ENCODE results near the gene LIN52. TPM values are rescaled to one million over a fixed set of nuclear protein-coding genes. Genes with fewer than 3 reads are reported as not detected.

The LIN52 gene
- total RNA-seq, 2 donors from 2014 or later: 8.7 to 22.1 TPM

DNA sequence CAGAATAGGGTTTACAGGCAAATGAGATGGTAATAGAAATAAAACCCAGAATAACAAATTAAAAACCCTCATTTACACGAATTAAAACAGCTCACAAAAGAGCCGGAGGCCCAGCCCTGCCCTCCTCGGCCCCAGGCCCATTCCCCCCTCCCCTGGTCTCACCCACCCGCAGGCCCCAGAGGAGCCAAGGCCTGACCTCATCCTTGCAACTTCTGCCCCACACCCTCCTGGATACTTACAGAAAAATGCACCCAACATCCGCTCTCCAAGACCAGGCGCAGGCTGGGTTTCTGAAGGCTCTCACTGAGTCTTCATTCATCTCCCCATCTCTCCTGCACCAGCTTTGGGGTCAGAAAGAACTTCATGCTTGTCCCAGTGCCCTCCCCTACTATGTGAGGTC lies 138.3 kb downstream of the LIN52 start:
- H3K27ac ChIP-seq: no peak overlapping the region
- H3K9me3 ChIP-seq: no peaks in the 10 kb centered on the region
- H3K4me1 ChIP-seq (ENCODE audit: control insufficient read depth in 1 of 2, low read depth in 2 of 2): peaks cover 1 to 6% of the 10 kb centered on the region in 2 donors
- H3K27me3 ChIP-seq (replicated peaks; ENCODE audit: insufficient read depth): no peaks in the 10 kb centered on the region
- TF ChIP-seq, protein P1, sequence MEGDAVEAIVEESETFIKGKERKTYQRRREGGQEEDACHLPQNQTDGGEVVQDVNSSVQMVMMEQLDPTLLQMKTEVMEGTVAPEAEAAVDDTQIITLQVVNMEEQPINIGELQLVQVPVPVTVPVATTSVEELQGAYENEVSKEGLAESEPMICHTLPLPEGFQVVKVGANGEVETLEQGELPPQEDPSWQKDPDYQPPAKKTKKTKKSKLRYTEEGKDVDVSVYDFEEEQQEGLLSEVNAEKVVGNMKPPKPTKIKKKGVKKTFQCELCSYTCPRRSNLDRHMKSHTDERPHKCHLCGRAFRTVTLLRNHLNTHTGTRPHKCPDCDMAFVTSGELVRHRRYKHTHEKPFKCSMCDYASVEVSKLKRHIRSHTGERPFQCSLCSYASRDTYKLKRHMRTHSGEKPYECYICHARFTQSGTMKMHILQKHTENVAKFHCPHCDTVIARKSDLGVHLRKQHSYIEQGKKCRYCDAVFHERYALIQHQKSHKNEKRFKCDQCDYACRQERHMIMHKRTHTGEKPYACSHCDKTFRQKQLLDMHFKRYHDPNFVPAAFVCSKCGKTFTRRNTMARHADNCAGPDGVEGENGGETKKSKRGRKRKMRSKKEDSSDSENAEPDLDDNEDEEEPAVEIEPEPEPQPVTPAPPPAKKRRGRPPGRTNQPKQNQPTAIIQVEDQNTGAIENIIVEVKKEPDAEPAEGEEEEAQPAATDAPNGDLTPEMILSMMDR (IDR thresholded peaks at IDR 0.05): no peak
- H3K4me3 ChIP-seq: no peak overlapping the region
- DNase-seq (ENCODE audit: low spot score): no peak
- no peak for ATAC-seq (ENCODE audit: insufficient number of reproducible peaks, low FRiP score, low read depth)
- no peaks in the 10 kb centered on the region for H3K36me3 ChIP-seq

DNA sequence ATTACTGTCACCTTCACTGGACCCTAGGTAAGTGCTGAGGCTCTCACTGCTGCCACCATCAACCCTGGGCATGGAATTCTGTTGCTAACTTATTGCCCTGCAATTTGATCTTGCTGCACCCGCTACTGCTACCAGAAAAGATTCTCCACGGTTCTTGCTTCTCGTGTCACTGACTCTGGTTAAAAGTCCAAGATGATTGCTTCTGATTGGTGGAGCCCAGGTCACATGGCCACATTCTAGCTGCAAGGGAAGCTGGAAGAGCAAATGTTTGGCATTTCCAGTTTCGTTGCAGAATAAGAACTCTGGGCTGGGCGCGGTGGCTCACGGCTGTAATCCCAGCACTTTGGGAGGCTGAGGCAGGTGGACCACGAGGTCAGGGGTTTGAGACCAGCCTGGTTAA lies 147.0 kb downstream of the LIN52 start:
- no peak for DNase-seq (ENCODE audit: low spot score)

DNA sequence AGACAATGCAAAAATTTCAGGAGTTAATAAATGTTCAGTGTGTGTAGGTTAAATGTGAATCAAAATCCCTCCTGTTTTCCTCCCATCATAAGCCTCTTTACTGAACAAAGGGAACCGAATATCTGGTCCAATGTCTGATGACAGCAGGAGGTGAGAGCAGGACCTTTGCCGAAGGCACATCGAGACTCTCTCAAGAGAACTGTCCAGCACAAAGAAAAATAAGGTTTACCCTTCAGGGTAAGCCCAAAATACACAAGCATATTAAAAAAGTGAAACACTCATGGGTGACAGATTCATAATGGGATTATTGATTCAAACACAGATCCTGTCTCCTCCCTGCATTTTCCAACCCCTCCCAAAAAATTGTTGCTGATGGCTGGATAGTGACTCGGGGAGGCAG lies 150.3 kb downstream of the LIN52 start:
- TF ChIP-seq, protein P1 (IDR thresholded peaks at IDR 0.05): no peak
- DNase-seq (ENCODE audit: low spot score): no peak
- no peak overlapping the region for H3K4me3 ChIP-seq
- H3K4me1 ChIP-seq (ENCODE audit: control insufficient read depth in 1 of 2, low read depth in 2 of 2): peaks cover 2 to 9% of the 10 kb centered on the region in 2 donors
- peaks cover 11% of the 10 kb centered on the region for H3K27me3 ChIP-seq (replicated peaks; ENCODE audit: insufficient read depth)
- no peak overlapping the region for H3K27ac ChIP-seq
- H3K36me3 ChIP-seq: no peaks in the 10 kb centered on the region
- peaks cover 6% of the 10 kb centered on the region for H3K9me3 ChIP-seq
- ATAC-seq (ENCODE audit: insufficient number of reproducible peaks, low FRiP score, low read depth): no peak

More for the DNA sequence above, 147.0 kb downstream of the LIN52 start:
- H3K4me3 ChIP-seq: no peak overlapping the region
- TF ChIP-seq, protein P1 (IDR thresholded peaks at IDR 0.05): no peak
- H3K27me3 ChIP-seq (replicated peaks; ENCODE audit: insufficient read depth): no peaks in the 10 kb centered on the region
- peaks cover 6% of the 10 kb centered on the region for H3K9me3 ChIP-seq
- no peak overlapping the region for H3K27ac ChIP-seq
- no peak for ATAC-seq (ENCODE audit: insufficient number of reproducible peaks, low FRiP score, low read depth)
- H3K36me3 ChIP-seq: no peaks in the 10 kb centered on the region
- H3K4me1 ChIP-seq (ENCODE audit: control insufficient read depth in 1 of 2, low read depth in 2 of 2): no peaks in the 10 kb centered on the region

DNA sequence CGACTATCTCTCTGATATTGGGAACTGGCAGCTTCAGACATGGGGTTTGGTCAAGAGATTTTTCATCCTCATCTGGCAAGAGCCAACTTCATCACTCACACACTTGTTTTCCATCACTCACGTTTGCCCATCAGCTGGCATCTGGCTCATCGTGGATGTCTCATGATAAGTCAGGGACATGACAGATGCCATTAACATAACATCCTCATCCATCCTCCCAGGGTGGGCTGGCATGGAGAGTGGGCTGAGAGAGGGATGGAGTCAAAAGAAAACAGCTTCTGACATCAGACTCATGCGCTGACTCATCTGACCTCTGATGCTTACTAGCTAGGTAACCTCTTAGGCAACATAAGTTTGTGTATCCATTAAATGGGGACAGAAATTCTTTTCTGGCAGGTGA lies 152.7 kb downstream of the LIN52 start:
- no peaks in the 10 kb centered on the region for H3K9me3 ChIP-seq
- TF ChIP-seq, protein P1 (IDR thresholded peaks at IDR 0.05): no peak
- H3K4me3 ChIP-seq: no peak overlapping the region
- no peak overlapping the region for H3K27ac ChIP-seq
- no peaks in the 10 kb centered on the region for H3K36me3 ChIP-seq
- DNase-seq (ENCODE audit: low spot score): no peak
- no peak for ATAC-seq (ENCODE audit: insufficient number of reproducible peaks, low FRiP score, low read depth)
- H3K4me1 ChIP-seq (ENCODE audit: control insufficient read depth in 1 of 2, low read depth in 2 of 2): peaks cover 12 to 27% of the 10 kb centered on the region in 2 donors
- H3K27me3 ChIP-seq (replicated peaks; ENCODE audit: insufficient read depth): peaks cover 31% of the 10 kb centered on the region

DNA sequence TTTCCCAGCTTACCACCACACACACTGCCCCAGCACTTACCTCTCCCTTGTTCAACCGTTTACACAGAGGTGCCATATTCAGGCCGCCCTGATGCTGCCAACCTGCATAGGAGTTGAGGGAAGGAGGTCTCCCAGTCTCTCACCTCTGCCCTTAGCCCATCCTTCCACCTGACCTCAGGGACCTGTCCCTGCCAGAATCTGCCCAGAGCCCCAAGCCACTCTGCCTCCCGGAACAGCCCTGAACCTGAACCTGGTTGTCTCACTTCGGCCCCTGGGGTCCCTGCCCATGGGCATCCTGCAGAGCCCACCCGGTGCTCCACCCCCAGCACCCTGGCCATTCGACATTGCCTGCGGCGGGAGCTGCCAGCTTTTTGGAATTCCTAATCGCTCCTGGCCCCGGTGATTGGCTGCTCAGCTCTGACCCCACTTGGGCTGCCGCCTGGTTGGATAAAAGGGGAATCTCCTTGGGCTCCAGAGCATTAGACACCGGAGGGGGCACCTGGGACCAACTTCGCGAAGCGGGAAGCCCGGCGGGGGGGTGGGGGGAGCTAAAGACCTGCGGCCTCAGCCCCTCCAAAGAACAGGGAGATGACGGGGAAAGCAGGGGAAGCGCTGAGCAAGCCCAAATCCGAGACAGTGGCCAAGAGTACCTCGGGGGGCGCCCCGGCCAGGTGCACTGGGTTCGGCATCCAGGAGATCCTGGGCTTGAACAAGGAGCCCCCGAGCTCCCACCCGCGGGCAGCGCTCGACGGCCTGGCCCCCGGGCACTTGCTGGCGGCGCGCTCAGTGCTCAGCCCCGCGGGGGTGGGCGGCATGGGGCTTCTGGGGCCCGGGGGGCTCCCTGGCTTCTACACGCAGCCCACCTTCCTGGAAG lies 154.5 kb downstream of the LIN52 start, which contains the start of gene VSX2:
Gene VSX2 (plus strand): TSS at position 476 of the 874 bp plus-strand sequence. CDS start 113 bp downstream, at position 589.
- no peak for ATAC-seq (ENCODE audit: insufficient number of reproducible peaks, low FRiP score, low read depth)
- Histone ChIP-seq H3K4me1 (ENCODE audit: control insufficient read depth in 1 of 2, low read depth in 2 of 2) (peaks cover 12 to 27% of the 10 kb centered on the region in 2 donors), H3K36me3 (no peaks in the 10 kb centered on the region), H3K27me3 (replicated peaks; ENCODE audit: insufficient read depth) (peaks cover 36% of the 10 kb centered on the region), H3K9me3 (no peaks in the 10 kb centered on the region), H3K27ac (peak within 1 kb of the TSS in 1 of 2 donors; percentile 44), H3K4me3 (peak within 1 kb of the TSS; percentile 69)
- TF ChIP-seq, protein P1 (IDR thresholded peaks at IDR 0.05): no peak
- no peak for DNase-seq (ENCODE audit: low spot score)

Measured in thoracic aorta (tissue), 2 donors.